NCI-H526 treated with DMSO at 0.1 percent for 48 hours (cell line): Measurements from ENCODE around the gene APC2.
"Not testable (repeated sequence)": the region's sequence is repeated elsewhere in the genome, so short reads cannot be mapped to it uniquely, and the experiment has no call there.

Experiments
- DNase-seq: peaks from one replicate; lab custom pipeline; 2025; lab: John Stamatoyannopoulos, UW

The APC2 gene

GRCh38 chr19:1428738-1429391 lies 21.1 kb upstream of the APC2 start:
- no peak for DNase-seq

GRCh38 chr19:1429750-1430149 lies 20.2 kb upstream of the APC2 start:
- DNase-seq, result no peak

- DNase-seq, result no peak
Observed at GRCh38 chr19:1430246-1430645, 19.7 kb upstream of the APC2 start.

GRCh38 chr19:1431759-1432506 lies 18.0 kb upstream of the APC2 start:
- no peak for DNase-seq

GRCh38 chr19:1432507-1432887 lies 17.4 kb upstream of the APC2 start:
- no peak for DNase-seq

GRCh38 chr19:1433119-1434039 lies 16.5 kb upstream of the APC2 start:
- DNase-seq, result no peak

GRCh38 chr19:1434040-1434366 lies 15.9 kb upstream of the APC2 start:
- no peak for DNase-seq

- no peak for DNase-seq
Observed at GRCh38 chr19:1434577-1435060, 15.3 kb upstream of the APC2 start.

GRCh38 chr19:1435378-1435989 lies 14.4 kb upstream of the APC2 start:
- DNase-seq, result no peak

- no peak for DNase-seq
Observed at GRCh38 chr19:1437609-1438008, 12.3 kb upstream of the APC2 start.

GRCh38 chr19:1438035-1438932 lies 11.6 kb upstream of the APC2 start, which contains the start of gene RPS15:
Gene RPS15, plus strand, starts transcription at chr19:1438396. Its CDS starts 30 bp downstream, at chr19:1438426.
- DNase-seq, result peak; percentile 71

- DNase-seq, result no peak
Observed at GRCh38 chr19:1438933-1439354, 11.0 kb upstream of the APC2 start.

- DNase-seq, result not testable (repeated sequence)
Observed at GRCh38 chr19:1439525-1440417, 10.2 kb upstream of the APC2 start.

- DNase-seq, result no peak
Observed at GRCh38 chr19:1440418-1440801, 9.5 kb upstream of the APC2 start.

- DNase-seq, result no peak
Observed at GRCh38 chr19:1441022-1441426, 8.9 kb upstream of the APC2 start.

GRCh38 chr19:1441677-1442438 lies 8.1 kb upstream of the APC2 start:
- DNase-seq, result no peak

- DNase-seq, result no peak
Observed at GRCh38 chr19:1445185-1445931, 4.6 kb upstream of the APC2 start.

- no peak for DNase-seq
Observed at GRCh38 chr19:1445932-1446712, 3.8 kb upstream of the APC2 start.
